GM21825 (cell line): ENCODE data around the gene SLC47A2.
"Not testable (repeated sequence)": the region's sequence is repeated elsewhere in the genome, so short reads cannot be mapped to it uniquely, and the experiment has no call there.

Source experiments
- ATAC-seq: cut with Tn5 transposase; IDR thresholded peaks from one replicate; pipeline ENCODE4 v1.9.1; 2021; ENCODE audit warnings: mild to moderate bottlenecking, moderate library complexity; ENCODE audit not compliant: unreplicated experiment

The SLC47A2 gene

DNA sequence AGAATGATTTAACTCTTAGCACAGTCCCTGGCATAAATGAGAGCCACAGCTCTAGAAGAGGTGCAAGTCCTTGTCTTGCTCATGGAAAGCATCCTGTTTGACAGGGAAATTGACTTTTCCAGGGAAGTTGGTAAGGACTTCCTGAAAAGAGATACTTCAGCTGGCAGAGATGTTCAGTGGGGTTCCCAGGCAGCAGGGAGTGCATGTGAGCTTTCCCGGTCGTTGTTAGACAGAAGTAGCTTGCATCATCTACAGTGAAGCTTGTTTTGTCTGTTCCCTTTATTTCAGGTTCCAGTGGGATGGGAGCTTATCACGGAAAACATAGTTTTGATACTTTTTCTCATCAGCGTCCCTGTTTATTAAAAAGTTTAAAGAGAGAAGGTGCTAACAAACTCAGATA, 45.0 kb downstream of the SLC47A2 start:
- no peak for ATAC-seq

GRCh38 chr17:19670908-19671307, 45.5 kb downstream of the SLC47A2 start:
- ATAC-seq, result no peak

- not testable (repeated sequence) for ATAC-seq
Observed at GRCh38 chr17:19669680-19670079, 46.7 kb downstream of the SLC47A2 start.

GRCh38 chr17:19664821-19665181, 51.6 kb downstream of the SLC47A2 start:
- ATAC-seq, result no peak

DNA sequence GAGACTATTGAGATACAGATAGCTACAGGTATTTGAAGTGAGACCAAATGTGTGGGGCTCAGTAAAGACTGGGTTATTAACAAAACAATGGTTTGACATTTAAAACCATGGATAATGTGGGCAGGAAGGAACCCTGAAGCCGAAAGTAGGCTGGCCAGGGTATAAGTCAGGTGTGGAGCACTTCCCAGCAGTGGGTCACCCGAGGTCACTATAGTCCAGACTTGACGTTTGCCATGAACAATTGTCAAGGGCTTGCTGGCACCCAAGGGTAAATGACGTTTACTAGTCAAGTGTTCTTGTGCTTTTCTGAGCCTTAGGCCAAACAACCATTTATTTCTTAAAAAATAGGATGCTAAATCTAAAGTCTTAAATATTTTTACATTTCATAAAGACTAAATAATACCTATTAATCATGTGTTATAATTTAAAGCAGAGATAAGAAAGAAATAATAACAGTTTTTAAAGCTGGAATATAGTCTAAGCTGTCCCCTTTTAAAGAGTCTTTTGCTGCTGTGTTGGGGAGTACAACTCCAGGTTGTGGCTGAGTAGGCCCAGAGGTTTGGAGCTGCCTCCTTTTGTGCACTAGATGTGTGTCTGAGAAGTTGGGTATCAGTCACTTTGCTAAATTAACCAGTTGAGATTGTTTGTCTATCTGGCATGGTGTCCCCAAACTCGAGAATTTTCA, 52.1 kb downstream of the SLC47A2 start:
- no peak for ATAC-seq

- no peak for ATAC-seq
Observed at GRCh38 chr17:19663097-19663496, 53.3 kb downstream of the SLC47A2 start.

DNA sequence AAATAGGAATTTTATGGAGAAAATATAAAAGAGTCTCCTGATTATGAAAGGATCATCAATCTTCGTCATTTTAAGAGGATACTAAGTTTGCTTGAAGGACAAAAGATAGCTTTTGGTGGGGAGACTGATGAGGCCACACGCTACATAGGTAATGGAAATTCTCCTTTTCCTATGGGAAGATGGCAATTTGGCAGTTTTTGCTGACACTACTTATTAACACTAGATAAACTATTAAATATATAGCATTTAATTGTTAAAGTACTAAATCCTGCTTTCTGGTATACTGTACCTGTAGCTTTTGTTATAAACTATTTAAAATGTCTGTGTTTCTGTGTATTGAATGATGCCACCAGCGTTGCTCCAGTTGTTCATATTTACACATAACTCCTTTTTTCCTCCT, 55.3 kb downstream of the SLC47A2 start:
- ATAC-seq, result no peak

DNA sequence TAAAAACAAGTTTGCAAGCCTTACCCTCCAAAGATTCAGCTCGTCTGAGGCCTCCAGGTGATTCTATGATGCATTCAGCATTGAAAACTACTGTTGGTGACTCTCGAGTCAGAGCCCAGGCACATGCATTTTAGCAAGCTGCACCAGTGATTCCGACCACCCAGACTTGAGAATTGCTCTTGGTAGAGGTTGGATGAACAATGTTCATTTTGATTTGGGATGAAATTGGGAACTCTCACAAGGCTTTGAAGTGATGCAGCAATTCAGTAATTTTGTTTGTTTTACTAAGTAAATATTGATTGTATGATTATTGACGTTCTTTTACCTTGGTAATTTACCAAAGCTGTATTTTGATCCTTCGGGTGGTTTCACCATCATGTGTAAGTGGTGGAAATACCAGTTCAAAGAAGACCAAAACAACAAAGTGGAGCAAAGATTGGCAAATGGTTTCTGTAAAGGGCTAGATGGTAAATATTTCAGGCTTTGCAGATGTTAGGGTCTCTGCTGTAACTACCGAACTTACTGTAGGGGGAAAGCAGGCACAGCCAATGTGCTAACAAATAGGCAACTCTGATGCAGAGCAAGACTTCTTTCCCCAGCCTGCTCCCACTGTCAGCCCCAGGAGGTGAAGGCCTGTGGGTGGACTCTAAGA, 56.0 kb downstream of the SLC47A2 start:
- no peak for ATAC-seq

DNA sequence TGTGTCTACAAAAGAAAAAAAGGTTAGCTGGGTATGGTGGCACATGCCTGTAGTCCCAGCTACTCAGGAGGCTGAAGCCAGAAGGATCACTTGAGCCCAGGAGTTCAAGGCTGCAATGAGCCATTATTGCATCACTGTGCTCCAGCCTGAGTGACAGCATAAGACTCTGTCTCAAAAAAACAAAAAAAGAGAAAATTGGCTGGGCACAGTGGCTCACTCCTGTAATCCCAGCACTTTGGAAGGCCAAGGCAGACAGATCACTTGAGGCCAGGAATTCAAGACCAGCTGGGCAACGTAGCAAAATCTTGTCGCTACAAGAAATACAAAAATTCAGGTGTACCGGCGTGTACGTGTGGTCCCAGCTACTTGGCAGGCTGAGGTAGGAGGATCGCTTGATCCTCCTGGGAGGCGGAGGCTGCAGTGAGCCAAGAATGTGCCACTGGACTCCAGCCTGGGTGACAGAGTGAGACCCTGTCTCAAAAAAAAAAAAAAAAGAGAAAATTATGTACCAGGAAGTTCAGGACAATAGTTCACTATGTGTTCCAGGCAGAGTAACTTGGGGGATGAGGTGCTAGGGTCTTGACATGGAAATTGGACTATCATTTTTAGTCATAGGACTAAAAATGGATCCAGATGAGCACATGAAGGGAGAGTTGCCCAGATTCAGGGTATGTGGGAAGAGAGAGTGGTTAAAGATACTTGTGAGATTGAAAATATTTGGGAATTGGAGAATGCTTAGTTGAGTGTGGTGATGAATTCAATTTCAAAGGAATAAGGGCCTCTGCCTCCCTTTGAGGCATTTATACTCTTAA, 56.8 kb downstream of the SLC47A2 start:
- ATAC-seq, result no peak

DNA sequence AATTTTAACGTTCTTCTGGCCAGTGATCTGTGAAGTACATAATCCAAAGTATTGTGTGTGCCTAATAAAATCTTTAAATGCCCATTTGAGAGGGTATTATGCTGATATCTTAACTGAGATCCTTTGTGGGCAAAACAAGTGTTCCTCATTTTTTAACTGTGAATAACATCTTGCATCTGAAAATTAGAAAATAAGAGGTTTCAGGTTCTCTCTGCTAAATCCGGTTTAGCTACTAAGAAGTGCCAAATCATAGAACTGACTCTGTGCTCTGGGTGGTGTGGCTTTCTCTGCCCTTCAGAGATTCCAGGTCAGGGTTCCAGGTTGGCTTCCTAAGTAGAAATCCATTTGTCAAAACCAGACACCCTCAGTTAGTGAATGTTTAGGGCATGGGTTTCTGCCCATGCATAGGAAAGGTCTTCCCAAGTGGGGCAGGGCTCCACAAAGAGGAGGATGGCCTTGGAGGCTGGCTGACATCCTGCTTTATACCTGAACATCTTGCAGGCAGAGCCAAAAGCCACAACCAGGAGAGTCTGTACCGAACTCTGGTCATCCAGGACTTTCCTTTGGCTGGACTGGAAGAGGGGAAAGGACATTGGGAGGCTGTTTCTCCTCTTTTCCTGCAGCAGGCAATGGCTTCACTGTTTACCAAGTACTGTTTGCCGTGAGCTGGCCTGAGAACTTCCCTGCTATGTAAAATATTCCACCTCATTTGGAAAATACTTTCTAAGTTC, 59.4 kb downstream of the SLC47A2 start:
- ATAC-seq, result no peak

- ATAC-seq, result no peak
Observed at GRCh38 chr17:19656336-19656735, 60.0 kb downstream of the SLC47A2 start.

GRCh38 chr17:19654896-19655295, 61.5 kb downstream of the SLC47A2 start:
- no peak for ATAC-seq

DNA sequence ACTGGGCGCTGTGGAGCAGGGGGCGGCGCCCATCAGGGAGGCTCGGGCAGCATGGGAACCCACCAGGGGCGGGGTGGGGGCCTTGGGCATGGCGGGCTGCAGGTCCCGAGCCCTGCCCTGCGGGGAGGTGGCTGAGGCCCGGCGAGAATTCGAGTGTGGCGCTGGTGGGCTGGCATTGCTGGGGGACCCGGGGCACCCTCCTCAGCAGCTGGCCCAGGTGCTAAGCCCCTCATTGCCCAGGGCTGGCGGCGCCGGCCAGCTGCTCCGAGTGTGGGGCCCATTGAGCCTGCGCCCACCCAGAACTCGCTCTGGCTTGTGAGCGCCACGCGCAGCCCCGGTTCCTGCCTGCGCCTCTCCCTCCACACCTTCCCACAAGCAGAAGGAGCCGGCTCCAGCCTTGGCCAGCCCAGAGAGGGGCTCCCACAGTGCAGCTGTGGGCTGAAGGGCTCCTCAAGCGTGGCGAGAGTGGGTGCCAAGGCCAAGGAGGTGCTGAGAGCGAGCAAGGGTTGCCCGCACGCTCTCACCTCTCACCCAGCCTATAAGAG, 62.0 kb downstream of the SLC47A2 start:
- ATAC-seq, result no peak

DNA sequence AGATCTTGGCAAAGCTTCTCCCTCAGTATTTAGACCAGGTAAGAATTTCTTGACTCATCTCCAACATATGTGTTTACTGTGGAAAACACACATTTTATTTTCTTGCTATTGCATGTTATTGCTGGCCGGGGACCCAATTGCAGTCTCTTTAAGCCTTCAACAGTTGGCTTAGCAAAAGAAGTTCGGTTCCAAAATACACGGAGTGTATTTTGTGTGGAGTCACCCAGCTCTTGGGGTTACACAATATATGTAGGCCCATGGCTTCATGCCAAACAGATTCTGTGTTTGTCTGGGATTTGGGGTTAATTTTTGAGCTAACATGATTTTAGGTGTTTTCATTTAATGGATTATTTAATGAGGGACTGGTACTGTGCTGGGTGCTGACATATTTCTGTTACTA, 63.8 kb downstream of the SLC47A2 start:
- ATAC-seq, result no peak

DNA sequence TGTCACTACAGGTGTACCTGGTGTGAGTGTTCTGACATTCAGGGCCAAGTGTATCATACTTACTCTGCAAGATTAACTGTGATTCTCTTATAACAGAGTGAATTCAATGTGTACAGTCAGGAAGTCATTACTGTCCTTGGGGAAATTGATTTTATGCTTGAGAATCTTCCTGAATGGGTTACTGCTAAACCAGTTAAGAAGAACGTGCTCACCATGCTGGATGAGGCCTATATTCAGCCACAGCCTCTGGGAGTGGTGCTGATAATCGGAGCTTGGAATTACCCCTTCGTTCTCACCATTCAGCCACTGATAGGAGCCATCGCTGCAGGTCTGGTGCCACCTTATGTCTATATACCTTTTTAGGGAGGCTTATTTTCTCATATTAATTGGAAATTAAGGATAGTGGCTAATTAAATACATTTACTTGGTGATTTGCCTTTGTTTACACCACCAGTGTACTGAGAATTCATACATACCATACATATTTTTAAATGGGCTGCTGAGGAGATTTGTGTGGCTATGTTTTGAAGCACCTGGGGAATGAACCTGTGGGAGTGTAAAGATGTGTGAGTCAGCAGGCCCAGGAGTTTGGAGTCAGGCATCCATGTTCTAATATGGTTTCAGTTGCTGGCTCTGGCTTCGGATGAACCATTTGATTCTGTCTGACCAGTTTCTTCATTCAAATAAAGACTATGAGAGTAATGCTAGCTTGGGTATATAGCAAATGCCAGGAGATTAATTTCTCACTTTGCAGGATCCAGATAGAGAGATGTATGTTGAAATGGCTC, 64.7 kb downstream of the SLC47A2 start:
- ATAC-seq, result no peak

DNA sequence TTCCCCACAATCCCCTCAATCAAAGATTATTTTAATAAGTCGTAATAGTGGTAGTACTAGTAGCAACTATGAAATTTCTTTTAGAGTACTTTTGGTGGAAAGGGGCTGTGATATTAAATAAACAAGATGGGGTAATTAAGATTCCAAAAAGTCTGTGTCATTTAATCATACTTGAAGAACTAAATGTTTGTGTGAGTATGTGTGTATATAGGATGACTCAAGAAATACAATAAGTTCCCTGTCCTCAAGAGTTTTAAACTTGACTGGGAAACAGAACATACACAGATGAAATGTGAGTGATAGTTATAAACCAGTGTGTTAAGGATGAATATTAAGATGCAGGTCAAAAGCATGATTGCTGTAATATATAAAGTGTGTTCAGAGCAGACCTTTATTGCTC, 65.6 kb downstream of the SLC47A2 start:
- no peak for ATAC-seq

DNA sequence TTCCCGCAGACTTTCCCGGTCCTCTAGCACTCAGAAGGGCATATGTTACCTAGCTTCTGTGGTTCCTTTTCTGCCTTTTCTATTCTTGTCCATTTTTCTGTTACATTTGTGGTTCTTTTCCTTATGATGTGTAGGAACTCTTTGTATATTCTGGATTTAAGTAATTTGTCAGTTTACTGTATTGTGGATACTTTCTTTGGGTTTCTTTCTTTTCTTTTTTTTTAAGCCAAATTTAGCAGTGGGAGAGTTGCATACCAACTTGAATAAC, 67.2 kb downstream of the SLC47A2 start:
- ATAC-seq, result no peak

- peak; percentile 94 for ATAC-seq
Observed at GRCh38 chr17:19648475-19649273, 67.7 kb downstream of the SLC47A2 start, which contains the start of gene ALDH3A2. ALDH3A2 (plus strand) TSS chr17:19648751; CDS start chr17:19648972, 221 bp downstream.

DNA sequence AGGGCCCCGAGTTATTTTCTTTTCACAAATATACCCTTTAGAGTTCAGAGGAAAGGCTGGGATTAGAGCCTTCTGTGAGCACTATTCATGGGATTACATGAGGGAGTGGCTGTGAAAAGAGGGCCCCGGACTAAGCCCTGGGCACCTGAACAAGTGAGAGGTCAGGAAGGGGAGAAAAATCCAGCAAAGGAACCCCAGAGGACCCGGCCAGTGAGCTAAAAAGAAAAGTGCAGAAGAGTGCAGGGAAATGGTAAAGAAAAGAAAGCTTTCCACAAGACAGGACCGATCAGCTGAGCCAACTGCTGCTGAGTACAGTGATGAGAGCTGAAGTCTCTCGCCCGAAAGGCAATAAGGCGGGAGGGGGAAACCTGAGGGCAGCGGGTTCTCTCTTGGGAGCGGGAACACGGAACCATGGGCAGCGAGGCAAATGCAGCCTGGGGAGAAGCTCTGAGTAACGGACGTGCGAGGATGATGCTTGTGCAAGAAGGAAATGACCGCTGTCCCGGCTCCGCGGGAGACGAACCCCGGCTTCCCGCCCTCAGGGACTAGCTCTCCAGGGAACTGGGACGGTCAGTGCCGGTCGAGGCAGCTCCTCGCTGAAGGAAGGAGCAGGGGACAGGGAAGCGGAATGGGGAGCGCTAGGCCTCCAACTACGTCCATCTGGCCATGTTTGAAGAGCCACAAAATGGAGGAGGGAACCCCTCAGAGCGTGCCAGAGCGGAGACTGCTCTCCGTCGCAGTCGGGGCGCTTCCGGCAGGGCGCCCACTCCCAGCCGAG, 68.5 kb downstream of the SLC47A2 start:
- peak; percentile 13 for ATAC-seq
